SKM-1 (cell line): ENCODE results near the gene CLCN1.

Source experiments
- DNase-seq: peaks from one replicate; lab custom pipeline; 2025; ENCODE audit not compliant: unreplicated experiment; lab: John Stamatoyannopoulos, UW

Gene CLCN1

GRCh38 chr7:143331179-143331801 is 15.4 kb downstream of the CLCN1 start:
- DNase-seq, result no peak

- DNase-seq, result no peak
Observed at GRCh38 chr7:143334244-143334643, 18.3 kb downstream of the CLCN1 start.

- DNase-seq, result no peak
Observed at GRCh38 chr7:143337216-143337615, 21.3 kb downstream of the CLCN1 start.

- DNase-seq, result no peak
Observed at GRCh38 chr7:143341842-143342241, 25.9 kb downstream of the CLCN1 start.

GRCh38 chr7:143343596-143343995 is 27.7 kb downstream of the CLCN1 start:
- no peak for DNase-seq

GRCh38 chr7:143345428-143345900 is 29.6 kb downstream of the CLCN1 start:
- DNase-seq, result no peak

- DNase-seq, result no peak
Observed at GRCh38 chr7:143346018-143346417, 30.1 kb downstream of the CLCN1 start.

GRCh38 chr7:143347950-143348349 is 32.0 kb downstream of the CLCN1 start:
- no peak for DNase-seq

GRCh38 chr7:143351060-143351459 is 35.1 kb downstream of the CLCN1 start:
- no peak for DNase-seq

GRCh38 chr7:143351574-143351973 is 35.7 kb downstream of the CLCN1 start:
- DNase-seq, result no peak

- DNase-seq, result no peak
Observed at GRCh38 chr7:143352531-143353002, 36.7 kb downstream of the CLCN1 start.

- no peak for DNase-seq
Observed at GRCh38 chr7:143354376-143354775, 38.5 kb downstream of the CLCN1 start.

- DNase-seq, result no peak
Observed at GRCh38 chr7:143354965-143355364, 39.1 kb downstream of the CLCN1 start.

- no peak for DNase-seq
Observed at GRCh38 chr7:143355450-143356385, 39.8 kb downstream of the CLCN1 start.

- DNase-seq, result no peak
Observed at GRCh38 chr7:143356414-143357050, 40.6 kb downstream of the CLCN1 start.

- DNase-seq, result no peak
Observed at GRCh38 chr7:143358626-143359025, 42.7 kb downstream of the CLCN1 start.

- no peak for DNase-seq
Observed at GRCh38 chr7:143359771-143360353, 44.0 kb downstream of the CLCN1 start.

- DNase-seq, result no peak
Observed at GRCh38 chr7:143360788-143361551, 45.1 kb downstream of the CLCN1 start.

GRCh38 chr7:143361552-143362130 is 45.7 kb downstream of the CLCN1 start:
- no peak for DNase-seq
